ENCODE data around the gene TPSG1.

GRCh38 chr16:1258906-1259759 lies 34.1 kb upstream of the TPSG1 start:
- no peak for TF ChIP-seq CTCF (IDR thresholded peaks at IDR 0.05)
- no peak for TF ChIP-seq POLR2A (IDR thresholded peaks at IDR 0.05)

Measured in uterus (tissue), 2 donors.